Endodermal cell (in vitro differentiated cells): ENCODE measurements around the gene ETV6. TPM values are rescaled to one million over a fixed set of nuclear protein-coding genes. Genes with fewer than 3 reads are reported as not detected.

Experiments used
- DNase-seq: peaks from one replicate; pipeline ENCODE4 v3.0.0-alpha.2; 2017
- H3K27ac ChIP-seq: 2 replicates; pipeline ENCODE4 v1.5.1; 2013; ENCODE audit warnings: mild to moderate bottlenecking, low read depth, low read length, moderate library complexity
- H3K27me3 ChIP-seq: 2 replicates; pipeline ENCODE4 v1.6.1; 2013; ENCODE audit warnings: mild to moderate bottlenecking, low read length, moderate library complexity; ENCODE audit not compliant: insufficient read depth, control insufficient read depth, poor library complexity, severe bottlenecking
- H3K36me3 ChIP-seq: 2 replicates; pipeline ENCODE4 v1.7.0; 2013; ENCODE audit warnings: mild to moderate bottlenecking, low read length, moderate library complexity; ENCODE audit not compliant: control insufficient read depth, insufficient read depth
- H3K4me1 ChIP-seq: one replicate; pipeline ENCODE4 v1.7.0; 2013; ENCODE audit warnings: low read length; ENCODE audit not compliant: control insufficient read depth, insufficient read depth
- H3K4me3 ChIP-seq: 2 replicates; pipeline ENCODE4 v1.5.1; 2013; ENCODE audit warnings: mild to moderate bottlenecking, low read length, moderate library complexity
- H3K9ac ChIP-seq: 2 replicates; pipeline ENCODE4 v1.6.1; 2013; ENCODE audit warnings: mild to moderate bottlenecking, low read length, moderate library complexity; ENCODE audit not compliant: poor library complexity, severe bottlenecking; ENCODE audit errors: extremely low read depth
- H3K9me3 ChIP-seq: 2 replicates; pipeline ENCODE4 v1.6.1; 2013; ENCODE audit warnings: mild to moderate bottlenecking, low read length, moderate library complexity; ENCODE audit not compliant: control insufficient read depth
- H3K27ac Mint-ChIP-seq: 2 replicates; pipeline ENCODE4 v1.8.0; 2020; ENCODE audit warnings: mixed read lengths
- H3K27me3 Mint-ChIP-seq: 2 replicates; pipeline ENCODE4 v1.8.0; 2021; ENCODE audit warnings: mild to moderate bottlenecking, mixed read lengths; ENCODE audit not compliant: insufficient read depth
- H3K36me3 Mint-ChIP-seq: 2 replicates; pipeline ENCODE4 v1.8.0; 2020; ENCODE audit warnings: low read depth, mixed read lengths
- H3K4me1 Mint-ChIP-seq: 2 replicates; pipeline ENCODE4 v1.8.0; 2020; ENCODE audit warnings: mixed read lengths
- H3K4me3 Mint-ChIP-seq: 2 replicates; pipeline ENCODE4 v1.8.0; 2020; ENCODE audit warnings: mild to moderate bottlenecking, moderate library complexity, mixed read lengths
- H3K9me3 Mint-ChIP-seq: 2 replicates; pipeline ENCODE4 v1.8.0; 2020; ENCODE audit warnings: mild to moderate bottlenecking, mixed read lengths
- CTCF ChIP-seq: fragments of 200-600 bp; sonication (generic); conservative IDR thresholded peaks from 2 replicates; pipeline ENCODE4 v1.5.0; 2021; ENCODE audit warnings: antibody characterized with exemption, mild to moderate bottlenecking
- whole genome bisulfite sequencing, 2 experiments: methylation state at CpG; one replicate each; pipeline versions ENCODE4 v1.1.5 to v1.1.7; 2013; ENCODE audit warnings: missing lambda C conversion rate in 2 of 2, mixed read lengths in 1 of 2; ENCODE audit not compliant: insufficient coverage in 1 of 2, insufficient read length in 1 of 2; 5-methylcytosine and 5-hydroxymethylcytosine counted together
- total RNA-seq, 2 donors: library from RNA; stranded (reverse); fragmentation: NEBNext Ultra II Directional in 1 of 2; extraction: Animal tissue kit (Norgen Biotek cat#: 25700) in 1 of 2; gene quantifications; 2 replicates in 1 of 2; 3 replicates in 1 of 2; pipeline ENCODE4 v1.2.1, GENCODE V29; 2021

Gene ETV6
- total RNA-seq, 2 donors from 2014 or later: 9.3 to 22.1 TPM

DNA sequence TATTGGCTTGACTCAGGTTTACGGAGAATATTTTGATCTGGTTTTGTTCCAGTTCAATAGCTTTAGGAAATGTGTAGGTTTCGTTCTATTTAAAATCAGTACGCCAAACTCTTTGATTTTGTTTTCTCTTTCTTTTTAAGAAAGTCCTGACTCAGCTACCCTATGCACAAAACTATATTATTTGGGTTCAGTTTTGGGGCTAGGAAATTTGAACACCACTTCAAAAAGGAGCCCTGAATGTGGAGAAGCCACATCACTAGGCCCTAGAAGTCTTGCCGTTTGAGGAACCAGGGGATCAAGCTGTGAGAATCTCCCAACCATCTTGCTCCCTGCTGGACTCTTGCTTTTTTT, 253.0 kb downstream of the ETV6 start:
- Mint-ChIP-seq H3K27ac (no peak overlapping the region), H3K27me3 (no peaks in the 10 kb centered on the region), H3K9me3 (peaks cover 6% of the 10 kb centered on the region), H3K36me3 (peaks cover 5% of the 10 kb centered on the region), H3K4me1 (peaks cover 10% of the 10 kb centered on the region), H3K4me3 (no peak overlapping the region)
- WGBS, 2 experiments: 98% methylated on average over 4 of the region's 4 CpGs; no CpG with 5 or more reads in 1 of the 2 experiments
- no peaks in the 10 kb centered on the region for H3K27me3 ChIP-seq
- H3K27ac ChIP-seq: no peak overlapping the region
- no peak for TF ChIP-seq CTCF
- no peaks in the 10 kb centered on the region for H3K4me1 ChIP-seq
- H3K9me3 ChIP-seq: peaks cover 2% of the 10 kb centered on the region
- no peaks in the 10 kb centered on the region for H3K36me3 ChIP-seq
- no peak overlapping the region for H3K4me3 ChIP-seq
- no peak for DNase-seq
- no peak overlapping the region for H3K9ac ChIP-seq

GRCh38 chr12:11904124-11904523, 254.7 kb downstream of the ETV6 start:
- H3K36me3 Mint-ChIP-seq: peaks cover 15% of the 10 kb centered on the region
- peaks cover 22% of the 10 kb centered on the region for H3K9me3 Mint-ChIP-seq
- no peak for TF ChIP-seq CTCF

DNA sequence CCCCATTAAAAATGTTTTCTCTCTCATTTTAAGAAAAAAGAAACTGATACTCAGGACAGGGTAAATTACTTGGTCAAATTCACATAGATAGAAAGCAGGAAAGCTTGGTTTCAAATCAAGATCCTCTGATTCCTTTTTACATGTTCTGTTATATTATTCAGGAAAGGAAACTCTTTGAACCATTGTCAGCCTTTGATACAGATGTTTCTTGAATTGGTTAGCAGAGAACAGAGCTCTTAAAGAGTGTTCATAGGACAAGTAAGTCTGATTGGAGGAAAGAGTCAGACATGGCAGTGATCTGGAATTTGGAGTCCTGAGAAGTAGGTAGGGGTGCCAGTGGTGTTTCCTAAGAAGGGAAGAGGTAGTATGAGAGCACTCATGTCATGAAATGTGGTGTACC, 256.1 kb downstream of the ETV6 start:
- Mint-ChIP-seq H3K4me3 (no peak overlapping the region), H3K27me3 (no peaks in the 10 kb centered on the region), H3K36me3 (peaks cover 28% of the 10 kb centered on the region), H3K27ac (no peak overlapping the region), H3K4me1 (no peaks in the 10 kb centered on the region), H3K9me3 (peaks cover 35% of the 10 kb centered on the region)
- TF ChIP-seq CTCF: no peak
- Histone ChIP-seq H3K27me3 (no peaks in the 10 kb centered on the region), H3K4me3 (no peak overlapping the region), H3K27ac (no peak overlapping the region), H3K36me3 (peaks cover 5% of the 10 kb centered on the region), H3K9me3 (peaks cover 22% of the 10 kb centered on the region), H3K4me1 (no peaks in the 10 kb centered on the region), H3K9ac (no peak overlapping the region)
- DNase-seq: no peak

More at GRCh38 chr12:11904124-11904523, 254.7 kb downstream of the ETV6 start:
- Histone ChIP-seq H3K9me3 (peaks cover 19% of the 10 kb centered on the region), H3K27ac (no peak overlapping the region), H3K27me3 (no peaks in the 10 kb centered on the region), H3K4me3 (no peak overlapping the region), H3K4me1 (no peaks in the 10 kb centered on the region), H3K9ac (no peak overlapping the region), H3K36me3 (peaks cover 5% of the 10 kb centered on the region)
- Mint-ChIP-seq H3K4me1 (no peaks in the 10 kb centered on the region), H3K27ac (no peak overlapping the region), H3K27me3 (no peaks in the 10 kb centered on the region), H3K4me3 (no peak overlapping the region)
- WGBS, 2 experiments: 93 to 100% methylated on average over 2 to 3 of the region's 3 CpGs
- DNase-seq: no peak
